Ammon's horn (tissue), 1 donor: ENCODE results near the gene ZNF391.
"Not testable (repeated sequence)": the region's sequence is repeated elsewhere in the genome, so short reads cannot be mapped to it uniquely, and the experiment has no call there.

Experiments used
- DNase-seq: peaks from one replicate; pipeline ENCODE4 v3.0.0-alpha.2; 2016; ENCODE audit warnings: low spot score

Gene ZNF391

GRCh38 chr6:27388293-27389197 is at the start of gene ZNF391:
Gene ZNF391, plus strand, starts transcription at chr6:27388759. Its CDS starts 11,612 bp downstream, at chr6:27400371.
- peak; percentile 91 for DNase-seq

- DNase-seq = no peak
Observed at GRCh38 chr6:27352850-27353249, 35.7 kb upstream of the ZNF391 start.

- DNase-seq = no peak
Observed at GRCh38 chr6:27358786-27359185, 29.8 kb upstream of the ZNF391 start.

GRCh38 chr6:27359231-27359630 is 29.3 kb upstream of the ZNF391 start:
- no peak for DNase-seq

- DNase-seq = no peak
Observed at GRCh38 chr6:27368202-27368601, 20.4 kb upstream of the ZNF391 start.

- DNase-seq = no peak
Observed at GRCh38 chr6:27370391-27370790, 18.2 kb upstream of the ZNF391 start.

GRCh38 chr6:27374824-27375612 is 13.5 kb upstream of the ZNF391 start:
- DNase-seq = peak; percentile 90

- peak; percentile 11 for DNase-seq
Observed at GRCh38 chr6:27375613-27376079, 12.9 kb upstream of the ZNF391 start.

GRCh38 chr6:27378406-27378805 is 10.2 kb upstream of the ZNF391 start:
- not testable (repeated sequence) for DNase-seq

- not testable (repeated sequence) for DNase-seq
Observed at GRCh38 chr6:27381001-27381400, 7.6 kb upstream of the ZNF391 start.

GRCh38 chr6:27383011-27383410 is 5.5 kb upstream of the ZNF391 start:
- DNase-seq = no peak

GRCh38 chr6:27383481-27383880 is 5.1 kb upstream of the ZNF391 start:
- no peak for DNase-seq

- no peak for DNase-seq
Observed at GRCh38 chr6:27392623-27393022, 4.1 kb downstream of the ZNF391 start.

GRCh38 chr6:27394073-27394472 is 5.5 kb downstream of the ZNF391 start:
- no peak for DNase-seq

GRCh38 chr6:27400877-27401642 is 12.5 kb downstream of the ZNF391 start:
- DNase-seq = no peak

GRCh38 chr6:27406085-27406484 is 17.5 kb downstream of the ZNF391 start:
- no peak for DNase-seq

GRCh38 chr6:27407153-27407814 is 18.7 kb downstream of the ZNF391 start:
- DNase-seq = no peak

GRCh38 chr6:27414300-27414699 is 25.7 kb downstream of the ZNF391 start:
- no peak for DNase-seq

- DNase-seq = peak; percentile 27
Observed at GRCh38 chr6:27414996-27415395, 26.4 kb downstream of the ZNF391 start.

GRCh38 chr6:27415898-27416297 is 27.3 kb downstream of the ZNF391 start:
- no peak for DNase-seq

- no peak for DNase-seq
Observed at GRCh38 chr6:27419363-27419762, 30.8 kb downstream of the ZNF391 start.
